Prostate gland (tissue), 2 donors: ENCODE data around the gene ZDHHC19. TPM values are rescaled to one million over a fixed set of nuclear protein-coding genes. Genes with fewer than 3 reads are reported as not detected.
"Not testable (repeated sequence)": the region's sequence is repeated elsewhere in the genome, so short reads cannot be mapped to it uniquely, and the experiment has no call there.

Experiments used
- DNase-seq: peaks from one replicate; pipeline ENCODE4 v3.0.0-alpha.2; 2019; ENCODE audit warnings: low spot score
- H3K27ac ChIP-seq, 2 donors: fragments of 200-600 bp; sonication (generic); 2 replicates each; pipeline ENCODE4 v1.5.1; 2017 to 2019
- H3K27me3 ChIP-seq: fragments of 200-600 bp; sonication (generic); replicated peaks from 2 replicates; pipeline ENCODE4 v1.5.1; 2019; ENCODE audit not compliant: insufficient read depth
- H3K36me3 ChIP-seq, 2 donors: fragments of 200-600 bp; sonication (generic); 1 replicate in 1 of 2; 2 replicates in 1 of 2; pipeline versions ENCODE4 v1.5.1 to v1.8.1; 2017 to 2019
- H3K4me1 ChIP-seq: fragments of 200-600 bp; sonication (generic); replicated peaks from 2 replicates; pipeline ENCODE4 v1.5.1; 2019
- H3K4me3 ChIP-seq, 2 donors: fragments of 200-600 bp; sonication (generic); 2 replicates each; pipeline ENCODE4 v1.5.1; 2017 to 2019
- H3K9me3 ChIP-seq: fragments of 200-600 bp; sonication (generic); 2 replicates; pipeline ENCODE4 v1.5.1; 2017
- POLR2A ChIP-seq: fragments of 450-650 bp; IDR thresholded peaks from one replicate; pipeline ENCODE4 v1.6.1; 2016; ENCODE audit warnings: antibody characterized with exemption, mild to moderate bottlenecking
- POLR2AphosphoS5 ChIP-seq: sonication (generic); formaldehyde crosslinking; IDR thresholded peaks from one replicate; pipeline ENCODE4 v1.6.1; 2017; ENCODE audit warnings: antibody characterized with exemption
- WGBS: methylation state at CpG from one replicate; pipeline ENCODE4 v1.1.5; 2018; 5-methylcytosine and 5-hydroxymethylcytosine counted together
- intact Hi-C: fragments of 100-400 bp; cut with DNase I; formaldehyde crosslinking; loops from one replicate; pipeline ENCODE4 v1.14.2; 2022
- total RNA-seq, 2 donors: library from RNA; depleted of rRNA; stranded (reverse); fragments of >200 nt; gene quantifications; one replicate each; pipeline ENCODE4 v1.1.0, GENCODE V29; 2016
- TF ChIP-seq, protein P1 (sequence below), 4 experiments: fragments of 200-600 bp in 2 of 4; fragments of 450-650 bp in 2 of 4; sonication (generic) in 2 of 4; IDR thresholded peaks; 1 replicate in 3 of 4; 2 replicates in 1 of 4; pipeline ENCODE4 v1.5.1; 2016 to 2019; ENCODE audit warnings: antibody characterized with exemption in 4 of 4, mild to moderate bottlenecking in 2 of 4, moderate library complexity in 2 of 4

ZDHHC19 gene
- total RNA-seq, 2 donors from 2014 or later = 3.9 TPM; not detected in 1

DNA sequence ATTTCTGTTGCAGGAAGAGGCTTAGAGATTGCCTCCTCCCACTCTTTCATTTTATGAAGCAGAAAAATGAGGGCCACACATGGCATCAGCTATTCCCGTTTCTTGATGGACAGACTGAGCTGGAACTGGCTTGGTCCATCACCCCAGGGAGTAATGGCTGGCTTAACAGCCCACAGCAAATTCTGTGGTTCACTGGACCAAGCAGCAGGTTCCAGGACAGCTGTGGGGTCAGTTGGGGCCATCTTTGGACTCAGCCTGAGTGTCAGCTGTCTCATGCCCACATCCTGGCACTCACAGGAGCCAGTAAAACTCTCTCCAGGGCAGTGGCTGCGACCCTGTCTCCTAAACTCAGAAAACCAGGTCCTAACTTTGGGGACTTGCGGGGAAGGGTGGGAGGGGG, 36.5 kb downstream of the ZDHHC19 start:
- Histone ChIP-seq H3K4me1 (no peaks in the 10 kb centered on the region), H3K36me3 (no peaks in the 10 kb centered on the region), H3K9me3 (no peaks in the 10 kb centered on the region), H3K27ac (no peak overlapping the region), H3K27me3 (no peaks in the 10 kb centered on the region), H3K4me3 (no peak overlapping the region)
- no peak for DNase-seq
- intact Hi-C loops = no loop called here
- WGBS = 82% methylated on average over 3 of the region's 3 CpGs
- no peak for TF ChIP-seq POLR2A
- no peak for TF ChIP-seq POLR2AphosphoS5
- TF ChIP-seq, protein P1, sequence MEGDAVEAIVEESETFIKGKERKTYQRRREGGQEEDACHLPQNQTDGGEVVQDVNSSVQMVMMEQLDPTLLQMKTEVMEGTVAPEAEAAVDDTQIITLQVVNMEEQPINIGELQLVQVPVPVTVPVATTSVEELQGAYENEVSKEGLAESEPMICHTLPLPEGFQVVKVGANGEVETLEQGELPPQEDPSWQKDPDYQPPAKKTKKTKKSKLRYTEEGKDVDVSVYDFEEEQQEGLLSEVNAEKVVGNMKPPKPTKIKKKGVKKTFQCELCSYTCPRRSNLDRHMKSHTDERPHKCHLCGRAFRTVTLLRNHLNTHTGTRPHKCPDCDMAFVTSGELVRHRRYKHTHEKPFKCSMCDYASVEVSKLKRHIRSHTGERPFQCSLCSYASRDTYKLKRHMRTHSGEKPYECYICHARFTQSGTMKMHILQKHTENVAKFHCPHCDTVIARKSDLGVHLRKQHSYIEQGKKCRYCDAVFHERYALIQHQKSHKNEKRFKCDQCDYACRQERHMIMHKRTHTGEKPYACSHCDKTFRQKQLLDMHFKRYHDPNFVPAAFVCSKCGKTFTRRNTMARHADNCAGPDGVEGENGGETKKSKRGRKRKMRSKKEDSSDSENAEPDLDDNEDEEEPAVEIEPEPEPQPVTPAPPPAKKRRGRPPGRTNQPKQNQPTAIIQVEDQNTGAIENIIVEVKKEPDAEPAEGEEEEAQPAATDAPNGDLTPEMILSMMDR (IDR thresholded peaks at IDR 0.05) = no peak

DNA sequence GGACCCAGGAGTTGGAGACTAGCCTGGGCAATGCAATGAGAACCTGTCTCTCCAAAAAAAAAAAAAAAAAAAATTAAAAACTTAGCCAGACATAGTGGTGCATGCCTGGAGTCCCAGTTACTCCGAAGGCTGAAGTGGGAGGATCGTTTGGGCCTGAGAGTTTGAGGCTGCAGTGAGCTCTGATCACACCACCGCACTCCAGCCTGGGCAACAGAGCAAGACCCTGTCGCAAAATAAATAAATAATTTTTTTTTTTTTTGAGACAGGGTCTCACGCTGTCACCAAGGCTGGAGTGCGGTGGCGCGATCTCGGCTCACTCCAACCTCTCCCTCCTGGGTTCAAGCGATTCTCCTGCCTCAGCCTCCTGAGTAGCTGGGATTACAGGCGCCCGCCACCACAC, 40.9 kb downstream of the ZDHHC19 start:
- DNase-seq, H3K36me3 ChIP-seq, H3K4me3 ChIP-seq, H3K27ac ChIP-seq, H3K27me3 ChIP-seq, H3K4me1 ChIP-seq, H3K9me3 ChIP-seq, intact Hi-C loops: not testable (repeated sequence)
- 95% methylated on average over 12 of the region's 12 CpGs for WGBS

- no peaks in the 10 kb centered on the region for H3K9me3 ChIP-seq
- H3K27ac ChIP-seq = no peak overlapping the region
- no peaks in the 10 kb centered on the region for H3K4me1 ChIP-seq
- intact Hi-C loops = no loop called here
- WGBS = 82% methylated on average over 5 of the region's 5 CpGs
- no peaks in the 10 kb centered on the region for H3K27me3 ChIP-seq
- H3K36me3 ChIP-seq = no peaks in the 10 kb centered on the region
- no peak for DNase-seq
- TF ChIP-seq POLR2AphosphoS5 (no peak), POLR2A (no peak)
- TF ChIP-seq, protein P1 (IDR thresholded peaks at IDR 0.05) = no peak
- H3K4me3 ChIP-seq = no peak overlapping the region
Measured at GRCh38 chr3:196169836-196170240, 41.4 kb downstream of the ZDHHC19 start.

- H3K27me3 ChIP-seq = no peaks in the 10 kb centered on the region
- DNase-seq = no peak
- intact Hi-C loops = no loop called here
- no peaks in the 10 kb centered on the region for H3K4me1 ChIP-seq
- TF ChIP-seq POLR2AphosphoS5 (no peak), POLR2A (no peak)
- TF ChIP-seq, protein P1 (IDR thresholded peaks at IDR 0.05) = no peak
- H3K27ac ChIP-seq = no peak overlapping the region
- no peaks in the 10 kb centered on the region for H3K9me3 ChIP-seq
- WGBS = 50% methylated on average over 6 of the region's 6 CpGs
- no peaks in the 10 kb centered on the region for H3K36me3 ChIP-seq
- no peak overlapping the region for H3K4me3 ChIP-seq
Measured at GRCh38 chr3:196168808-196169391, 42.3 kb downstream of the ZDHHC19 start.

DNA sequence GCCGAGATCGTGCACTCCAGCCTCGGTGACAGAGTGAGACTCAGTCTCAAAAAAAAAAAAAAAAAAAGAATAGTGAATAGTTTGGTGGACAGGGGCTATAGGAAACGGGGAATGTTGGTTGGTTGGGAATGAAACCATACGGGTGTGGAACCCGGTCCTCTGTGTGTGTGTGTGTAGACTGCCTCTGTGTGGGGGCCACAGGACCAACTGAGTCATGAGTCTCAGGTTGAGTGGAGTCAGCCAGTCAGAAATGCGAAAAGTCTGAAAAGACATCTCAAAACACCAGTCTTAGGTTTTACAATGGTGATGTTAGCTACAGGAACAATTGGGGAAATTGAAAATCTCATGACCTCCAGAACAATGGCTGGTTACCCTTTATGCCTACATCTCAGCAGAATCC, 44.5 kb downstream of the ZDHHC19 start:
- Histone ChIP-seq H3K27me3 (no peaks in the 10 kb centered on the region), H3K4me1 (no peaks in the 10 kb centered on the region), H3K36me3 (no peaks in the 10 kb centered on the region), H3K4me3 (no peak overlapping the region), H3K9me3 (no peaks in the 10 kb centered on the region), H3K27ac (no peak overlapping the region)
- TF ChIP-seq POLR2A = no peak
- TF ChIP-seq, protein P1 (IDR thresholded peaks at IDR 0.05) = no peak
- TF ChIP-seq POLR2AphosphoS5 = no peak
- intact Hi-C loops = no loop called here
- 90% methylated on average over 7 of the region's 7 CpGs for WGBS
- no peak for DNase-seq
